ENCODE results near the gene RIN3. TPM values are rescaled to one million over a fixed set of nuclear protein-coding genes. Genes with fewer than 3 reads are reported as not detected.

The RIN3 gene
- polyA plus RNA-seq, 1 experiment: 8.2 TPM

- no peak overlapping the region for H3K4me3 ChIP-seq (ENCODE audit: low read depth, low read length)
- H3K36me3 ChIP-seq (ENCODE audit: control insufficient read depth, insufficient read depth, low read length): peaks cover 11% of the 10 kb centered on the region
- no peaks in the 10 kb centered on the region for H3K27me3 ChIP-seq (ENCODE audit: control insufficient read depth, insufficient read depth, low read length)
- POLR2A ChIA-PET: no interaction called here
- CTCF ChIA-PET: interaction anchor here (2.0 kb wide), 1 partner anchor 11 kb away, joined by 6 read pairs; no protein-coding TSS in a partner anchor
- no peak for DNase-seq (ENCODE audit: low read depth)
- TF ChIP-seq, protein P1, sequence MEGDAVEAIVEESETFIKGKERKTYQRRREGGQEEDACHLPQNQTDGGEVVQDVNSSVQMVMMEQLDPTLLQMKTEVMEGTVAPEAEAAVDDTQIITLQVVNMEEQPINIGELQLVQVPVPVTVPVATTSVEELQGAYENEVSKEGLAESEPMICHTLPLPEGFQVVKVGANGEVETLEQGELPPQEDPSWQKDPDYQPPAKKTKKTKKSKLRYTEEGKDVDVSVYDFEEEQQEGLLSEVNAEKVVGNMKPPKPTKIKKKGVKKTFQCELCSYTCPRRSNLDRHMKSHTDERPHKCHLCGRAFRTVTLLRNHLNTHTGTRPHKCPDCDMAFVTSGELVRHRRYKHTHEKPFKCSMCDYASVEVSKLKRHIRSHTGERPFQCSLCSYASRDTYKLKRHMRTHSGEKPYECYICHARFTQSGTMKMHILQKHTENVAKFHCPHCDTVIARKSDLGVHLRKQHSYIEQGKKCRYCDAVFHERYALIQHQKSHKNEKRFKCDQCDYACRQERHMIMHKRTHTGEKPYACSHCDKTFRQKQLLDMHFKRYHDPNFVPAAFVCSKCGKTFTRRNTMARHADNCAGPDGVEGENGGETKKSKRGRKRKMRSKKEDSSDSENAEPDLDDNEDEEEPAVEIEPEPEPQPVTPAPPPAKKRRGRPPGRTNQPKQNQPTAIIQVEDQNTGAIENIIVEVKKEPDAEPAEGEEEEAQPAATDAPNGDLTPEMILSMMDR (IDR thresholded peaks at IDR 0.05; ENCODE audit: insufficient read depth, low read depth, low read length): no peak
These were observed 161.8 kb downstream of the RIN3 start for GRCh38 chr14:92675421-92675820.

DNA sequence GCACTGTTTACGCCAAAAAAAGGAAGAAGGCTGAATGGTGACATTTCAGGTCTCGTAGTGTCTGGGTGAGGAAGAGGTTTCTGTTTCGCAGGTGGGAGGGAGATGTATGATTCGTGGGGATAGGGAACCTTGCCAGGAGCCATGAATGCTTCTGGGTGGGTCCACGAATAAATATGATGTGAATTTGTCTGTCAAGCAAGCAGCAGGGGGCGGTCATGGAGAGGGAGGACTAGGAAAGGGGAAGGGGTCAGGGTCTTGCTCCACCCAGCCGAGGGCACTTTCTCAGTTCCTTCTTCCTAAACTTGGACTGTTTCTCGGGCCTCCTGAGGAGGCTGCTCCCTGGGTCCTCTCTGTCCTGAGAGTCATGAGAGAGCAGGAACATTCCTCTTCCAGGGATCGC, 162.4 kb downstream of the RIN3 start:
- POLR2A ChIA-PET: no interaction called here
- TF ChIP-seq, protein P1 (IDR thresholded peaks at IDR 0.05; ENCODE audit: insufficient read depth, low read depth, low read length): no peak

GRCh38 chr14:92676403-92677086, 163.0 kb downstream of the RIN3 start:
- H3K27me3 ChIP-seq (ENCODE audit: control insufficient read depth, insufficient read depth, low read length): no peaks in the 10 kb centered on the region
- H3K4me3 ChIP-seq (ENCODE audit: low read depth, low read length): no peak overlapping the region
- TF ChIP-seq, protein P1 (IDR thresholded peaks at IDR 0.05; ENCODE audit: insufficient read depth, low read depth, low read length): no peak
- H3K36me3 ChIP-seq (ENCODE audit: control insufficient read depth, insufficient read depth, low read length): peaks cover 16% of the 10 kb centered on the region
- ChIA-PET CTCF (no interaction called here), POLR2A (no interaction called here)
- no peak for DNase-seq (ENCODE audit: low read depth)

More for the DNA sequence above, 162.4 kb downstream of the RIN3 start:
- Histone ChIP-seq H3K4me3 (ENCODE audit: low read depth, low read length) (no peak overlapping the region), H3K36me3 (ENCODE audit: control insufficient read depth, insufficient read depth, low read length) (peaks cover 11% of the 10 kb centered on the region), H3K27me3 (ENCODE audit: control insufficient read depth, insufficient read depth, low read length) (no peaks in the 10 kb centered on the region)
- CTCF ChIA-PET: no interaction called here
- DNase-seq (ENCODE audit: low read depth): no peak

- ChIA-PET POLR2A (no interaction called here), CTCF (no interaction called here)
- Histone ChIP-seq H3K36me3 (ENCODE audit: control insufficient read depth, insufficient read depth, low read length) (peaks cover 16% of the 10 kb centered on the region), H3K4me3 (ENCODE audit: low read depth, low read length) (no peak overlapping the region), H3K27me3 (ENCODE audit: control insufficient read depth, insufficient read depth, low read length) (no peaks in the 10 kb centered on the region)
- no peak for DNase-seq (ENCODE audit: low read depth)
- TF ChIP-seq, protein P1 (IDR thresholded peaks at IDR 0.05; ENCODE audit: insufficient read depth, low read depth, low read length): no peak
These were observed 163.6 kb downstream of the RIN3 start for GRCh38 chr14:92677087-92677668.

DNA sequence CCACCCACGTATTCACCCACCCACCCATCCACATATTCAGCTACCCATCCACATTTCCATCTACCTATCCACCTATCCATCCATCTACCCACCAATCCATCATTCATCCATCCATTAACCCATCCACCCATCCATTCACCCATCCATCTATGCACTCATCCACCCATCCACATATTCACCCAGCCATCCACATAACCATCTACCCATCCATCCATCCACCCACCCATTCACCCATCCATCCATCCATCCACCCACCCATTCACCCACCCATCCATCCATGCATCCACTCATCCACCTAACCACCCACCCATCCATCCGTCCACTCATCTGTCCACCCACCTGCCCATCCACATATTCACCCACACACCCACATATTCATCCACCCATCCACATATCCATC, 164.4 kb downstream of the RIN3 start:
- Histone ChIP-seq H3K27me3 (ENCODE audit: control insufficient read depth, insufficient read depth, low read length) (no peaks in the 10 kb centered on the region), H3K4me3 (ENCODE audit: low read depth, low read length) (no peak overlapping the region), H3K36me3 (ENCODE audit: control insufficient read depth, insufficient read depth, low read length) (peaks cover 16% of the 10 kb centered on the region)
- ChIA-PET POLR2A (no interaction called here), CTCF (no interaction called here)
- DNase-seq (ENCODE audit: low read depth): no peak
- TF ChIP-seq, protein P1 (IDR thresholded peaks at IDR 0.05; ENCODE audit: insufficient read depth, low read depth, low read length): no peak

Data from BJ (cell line).